Skeletal muscle satellite cell (primary cell): ENCODE data around the gene ITGB5.
"Not testable (repeated sequence)": the region's sequence is repeated elsewhere in the genome, so short reads cannot be mapped to it uniquely, and the experiment has no call there.

Experiments used
- H3K27me3 ChIP-seq: 2 replicates; pipeline ENCODE4 v1.7.0; 2013; ENCODE audit warnings: low read length; ENCODE audit not compliant: control insufficient read depth, insufficient read depth
- H3K36me3 ChIP-seq: 2 replicates; pipeline ENCODE4 v1.7.0; 2013; ENCODE audit warnings: mild to moderate bottlenecking, control low read depth, low read length; ENCODE audit not compliant: insufficient read depth
- H3K4me1 ChIP-seq: 2 replicates; pipeline ENCODE4 v1.7.0; 2013; ENCODE audit warnings: low read length; ENCODE audit not compliant: control insufficient read depth, insufficient read depth
- H3K4me2 ChIP-seq: 2 replicates; pipeline ENCODE4 v1.7.0; 2013; ENCODE audit warnings: mild to moderate bottlenecking, low read length
- H3K4me3 ChIP-seq: 2 replicates; pipeline ENCODE4 v1.7.0; 2013; ENCODE audit warnings: low read length
- H3K9ac ChIP-seq: 2 replicates; pipeline ENCODE4 v1.7.0; 2013; ENCODE audit warnings: mild to moderate bottlenecking, low read depth, low read length, moderate library complexity
- H3K9me3 ChIP-seq: replicated peaks from 2 replicates; pipeline ENCODE4 v1.7.0; 2013; ENCODE audit warnings: mild to moderate bottlenecking, control low read depth, low read length

ITGB5 gene

DNA sequence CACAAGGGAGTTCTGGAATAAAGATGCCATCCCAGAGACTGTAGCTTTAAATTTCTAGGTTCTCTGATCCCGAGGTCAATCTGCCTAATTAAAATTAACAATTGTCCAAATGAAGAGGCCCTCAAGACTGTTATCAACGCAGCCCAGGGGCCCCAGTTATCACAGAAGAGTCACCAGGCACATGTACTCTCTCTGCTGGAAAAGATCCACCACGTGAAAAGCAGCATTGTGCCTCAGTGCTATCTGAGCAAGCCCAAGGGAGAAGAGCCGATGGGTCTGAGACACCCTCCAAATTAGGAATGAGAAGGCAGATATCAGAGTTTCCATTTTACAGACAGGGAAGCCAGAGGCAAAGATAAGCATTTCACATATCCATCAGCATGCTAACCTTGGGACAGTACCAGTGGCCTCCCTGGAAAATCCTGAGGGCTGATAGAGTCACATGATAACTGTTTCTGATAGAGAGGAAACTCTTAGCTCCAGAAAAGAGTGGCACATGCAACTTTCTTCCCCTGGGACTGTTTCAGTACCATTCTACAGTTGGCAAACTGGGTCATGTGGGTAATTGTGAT, 55.5 kb downstream of the ITGB5 start:
- Histone ChIP-seq H3K4me2 (no peak overlapping the region), H3K9me3 (no peaks in the 10 kb centered on the region), H3K9ac (no peak overlapping the region), H3K36me3 (peaks cover 50% of the 10 kb centered on the region), H3K4me3 (no peak overlapping the region), H3K27me3 (no peaks in the 10 kb centered on the region), H3K4me1 (peaks cover 52% of the 10 kb centered on the region)

DNA sequence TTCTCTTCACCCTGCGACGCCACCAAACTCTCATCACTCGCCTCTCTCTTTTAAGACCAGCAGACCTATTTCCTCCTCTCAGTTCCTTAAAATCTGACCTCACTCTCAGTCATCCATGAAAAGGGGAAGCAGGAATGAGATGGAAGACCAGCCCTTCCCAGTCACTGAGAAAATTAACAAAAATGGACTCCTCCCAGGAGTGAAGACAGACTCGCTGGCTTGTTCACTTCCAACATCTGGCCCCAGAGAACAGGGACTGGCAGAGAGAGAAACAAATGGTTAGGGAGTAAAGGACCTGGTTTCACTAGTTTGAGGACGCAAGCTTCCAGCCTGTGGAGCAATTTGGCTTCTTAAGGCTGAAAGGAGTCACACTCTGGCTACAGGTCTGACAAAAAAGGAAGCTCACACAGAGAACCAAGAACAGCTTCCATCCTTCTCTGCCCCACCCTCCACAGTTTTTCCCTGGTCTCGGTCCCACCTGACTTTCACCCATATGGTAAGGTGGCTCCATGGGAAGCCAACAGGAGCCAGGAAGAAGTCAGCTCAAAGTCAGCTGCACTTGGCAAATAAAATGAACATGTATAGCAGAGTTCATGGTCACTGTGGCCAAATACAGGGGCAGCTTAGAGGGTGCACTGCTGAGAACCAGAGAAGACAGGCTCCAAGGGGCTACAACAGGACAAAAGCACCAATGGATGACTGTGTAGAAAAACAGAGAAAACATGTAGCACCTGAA, 57.2 kb downstream of the ITGB5 start:
- peaks cover 63% of the 10 kb centered on the region for H3K36me3 ChIP-seq
- H3K27me3 ChIP-seq: no peaks in the 10 kb centered on the region
- H3K4me3 ChIP-seq: no peak overlapping the region
- peaks cover 39% of the 10 kb centered on the region for H3K4me1 ChIP-seq
- no peaks in the 10 kb centered on the region for H3K9me3 ChIP-seq
- H3K9ac ChIP-seq: no peak overlapping the region
- no peak overlapping the region for H3K4me2 ChIP-seq

DNA sequence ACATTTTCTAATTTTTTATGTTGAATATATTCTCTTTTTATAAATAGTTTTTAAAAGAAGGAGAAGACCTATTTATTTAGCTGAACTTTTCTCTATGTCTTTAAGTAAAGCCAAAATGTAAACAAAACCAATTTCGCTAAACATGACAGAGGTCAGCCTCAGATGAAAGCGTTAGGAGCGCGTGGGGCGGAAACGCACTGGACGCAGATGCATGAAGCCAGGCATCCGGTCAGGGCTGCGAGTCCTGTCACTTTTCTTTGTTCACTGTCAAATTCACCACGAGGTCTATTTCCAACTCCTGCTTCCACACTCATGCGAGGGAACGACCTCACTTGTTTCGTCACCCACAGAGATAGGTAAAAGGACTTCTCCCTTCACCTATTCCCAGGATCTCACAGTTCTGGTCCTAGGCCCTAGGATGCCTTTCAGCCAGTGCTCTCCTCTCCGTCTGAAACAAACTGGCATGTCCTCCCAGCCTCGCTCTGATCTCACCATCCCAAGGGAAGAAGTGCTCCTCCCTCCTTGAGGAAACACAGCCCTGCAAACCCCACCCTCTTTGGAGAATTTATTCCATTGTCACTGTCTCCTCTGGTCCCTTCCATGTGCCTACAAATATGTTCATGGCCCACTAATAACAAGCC, 57.9 kb downstream of the ITGB5 start:
- H3K4me1 ChIP-seq: peaks cover 37% of the 10 kb centered on the region
- no peaks in the 10 kb centered on the region for H3K9me3 ChIP-seq
- H3K9ac ChIP-seq: no peak overlapping the region
- H3K4me3 ChIP-seq: no peak overlapping the region
- H3K27me3 ChIP-seq: no peaks in the 10 kb centered on the region
- no peak overlapping the region for H3K4me2 ChIP-seq
- peaks cover 63% of the 10 kb centered on the region for H3K36me3 ChIP-seq

DNA sequence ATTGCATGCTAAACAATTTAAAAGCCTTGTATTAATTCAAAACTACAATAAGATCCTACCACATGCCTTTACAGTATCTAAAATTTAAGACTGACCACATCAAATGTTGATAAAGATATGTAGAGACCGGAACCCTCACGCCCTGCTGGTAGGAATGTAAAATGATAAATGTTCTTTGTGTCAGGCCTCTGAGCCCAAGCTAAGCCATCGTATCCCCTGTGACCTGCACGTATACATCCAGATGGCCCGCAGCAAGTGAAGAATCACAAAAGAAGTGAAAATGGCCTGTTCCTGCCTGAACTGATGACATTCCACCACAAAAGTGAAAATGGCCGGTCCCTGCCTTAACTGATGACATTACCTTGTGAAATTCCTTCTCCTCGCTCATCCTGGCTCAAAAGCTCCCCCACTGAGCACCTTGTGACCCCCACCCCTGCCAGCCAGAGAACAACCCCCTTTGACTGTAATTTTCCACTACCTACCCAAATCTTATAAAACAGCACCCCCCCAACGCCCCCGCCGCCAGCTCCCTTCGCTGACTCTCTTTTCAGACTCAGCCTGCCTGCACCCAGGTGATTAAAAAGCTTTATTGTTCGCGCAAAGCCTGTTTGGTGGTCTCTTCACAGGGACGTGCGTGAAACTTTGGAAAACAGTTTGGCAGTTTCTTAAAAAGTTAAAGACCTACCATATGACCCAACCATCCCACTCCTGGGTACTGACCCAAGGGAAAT, 59.5 kb downstream of the ITGB5 start:
- not testable (repeated sequence) for H3K27me3 ChIP-seq, H3K9ac ChIP-seq, H3K4me2 ChIP-seq, H3K4me3 ChIP-seq, H3K9me3 ChIP-seq
- peaks cover 27% of the 10 kb centered on the region for H3K4me1 ChIP-seq
- H3K36me3 ChIP-seq: peaks cover 55% of the 10 kb centered on the region

- Histone ChIP-seq H3K4me3 (no peak overlapping the region), H3K4me1 (peaks cover 21% of the 10 kb centered on the region)
These were observed 60.5 kb downstream of the ITGB5 start for GRCh38 chr3:124826703-124827102.

DNA sequence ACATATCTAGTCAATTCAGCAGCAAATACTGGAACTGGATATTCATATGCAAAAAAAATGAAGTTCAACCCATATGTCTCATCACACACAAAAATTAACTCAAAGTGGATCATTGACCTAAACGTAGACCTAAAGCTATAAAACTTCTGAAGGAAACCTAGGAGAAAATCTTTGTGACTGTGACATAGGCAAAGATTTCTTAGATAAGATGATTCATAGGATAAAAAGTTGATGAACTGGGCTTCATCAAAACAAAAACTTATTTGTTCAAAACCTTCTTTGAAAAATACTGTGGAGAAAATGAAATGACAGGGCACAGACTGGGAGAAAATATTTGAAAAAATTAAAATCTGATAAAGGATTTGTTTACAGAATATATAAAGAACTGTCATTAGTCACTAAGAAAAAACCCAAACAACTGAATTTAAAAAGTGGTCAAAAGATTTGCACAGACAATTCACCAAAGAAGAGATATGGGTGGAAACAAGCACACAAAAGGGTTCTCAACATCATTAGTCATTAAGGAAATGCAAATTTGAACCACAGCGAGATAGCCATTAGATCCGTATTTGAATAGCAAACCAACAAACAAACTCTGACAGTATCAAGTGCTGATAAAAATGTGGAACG, 62.8 kb downstream of the ITGB5 start:
- Histone ChIP-seq H3K9ac (no peak overlapping the region), H3K4me3 (no peak overlapping the region), H3K4me1 (peaks cover 21% of the 10 kb centered on the region), H3K27me3 (no peaks in the 10 kb centered on the region), H3K36me3 (peaks cover 50% of the 10 kb centered on the region), H3K9me3 (no peaks in the 10 kb centered on the region), H3K4me2 (no peak overlapping the region)

More at GRCh38 chr3:124826703-124827102, 60.5 kb downstream of the ITGB5 start:
- no peak overlapping the region for H3K9ac ChIP-seq
- no peaks in the 10 kb centered on the region for H3K9me3 ChIP-seq
- H3K4me2 ChIP-seq: peak overlapping the region; percentile 25
- no peaks in the 10 kb centered on the region for H3K27me3 ChIP-seq
- peaks cover 49% of the 10 kb centered on the region for H3K36me3 ChIP-seq

DNA sequence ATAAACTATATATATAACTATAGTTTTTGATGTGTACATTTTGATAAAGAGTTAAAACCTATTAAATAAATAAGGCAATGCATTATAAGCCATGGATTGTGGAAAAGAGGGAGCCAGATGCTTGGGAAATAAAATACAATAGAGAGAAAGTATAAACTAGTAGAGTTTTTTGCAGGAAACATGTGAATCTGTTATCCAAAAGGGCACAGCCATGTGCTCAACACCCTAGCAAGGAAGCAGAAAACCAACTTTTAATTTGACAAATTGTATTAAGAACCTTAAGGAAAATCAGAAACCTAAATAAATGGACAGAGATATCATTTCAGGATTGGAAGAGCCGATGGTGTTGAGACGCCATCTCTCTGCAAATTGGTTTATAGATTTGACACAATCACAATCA, 63.5 kb downstream of the ITGB5 start:
- Histone ChIP-seq H3K36me3 (peaks cover 47% of the 10 kb centered on the region), H3K9ac (no peak overlapping the region), H3K9me3 (no peaks in the 10 kb centered on the region), H3K27me3 (no peaks in the 10 kb centered on the region), H3K4me1 (peaks cover 29% of the 10 kb centered on the region), H3K4me3 (no peak overlapping the region), H3K4me2 (no peak overlapping the region)

- Histone ChIP-seq H3K27me3 (no peaks in the 10 kb centered on the region), H3K4me2 (no peak overlapping the region), H3K9ac (no peak overlapping the region), H3K36me3 (peaks cover 43% of the 10 kb centered on the region), H3K4me1 (peaks cover 32% of the 10 kb centered on the region), H3K9me3 (no peaks in the 10 kb centered on the region), H3K4me3 (no peak overlapping the region)
These were observed 64.0 kb downstream of the ITGB5 start for GRCh38 chr3:124823206-124823605.

- Histone ChIP-seq H3K36me3 (peaks cover 54% of the 10 kb centered on the region), H3K27me3 (no peaks in the 10 kb centered on the region), H3K9me3 (no peaks in the 10 kb centered on the region), H3K4me1 (peaks cover 20% of the 10 kb centered on the region), H3K4me3 (no peak overlapping the region), H3K4me2 (no peak overlapping the region), H3K9ac (no peak overlapping the region)
These were observed 65.8 kb downstream of the ITGB5 start for GRCh38 chr3:124821356-124821755.

DNA sequence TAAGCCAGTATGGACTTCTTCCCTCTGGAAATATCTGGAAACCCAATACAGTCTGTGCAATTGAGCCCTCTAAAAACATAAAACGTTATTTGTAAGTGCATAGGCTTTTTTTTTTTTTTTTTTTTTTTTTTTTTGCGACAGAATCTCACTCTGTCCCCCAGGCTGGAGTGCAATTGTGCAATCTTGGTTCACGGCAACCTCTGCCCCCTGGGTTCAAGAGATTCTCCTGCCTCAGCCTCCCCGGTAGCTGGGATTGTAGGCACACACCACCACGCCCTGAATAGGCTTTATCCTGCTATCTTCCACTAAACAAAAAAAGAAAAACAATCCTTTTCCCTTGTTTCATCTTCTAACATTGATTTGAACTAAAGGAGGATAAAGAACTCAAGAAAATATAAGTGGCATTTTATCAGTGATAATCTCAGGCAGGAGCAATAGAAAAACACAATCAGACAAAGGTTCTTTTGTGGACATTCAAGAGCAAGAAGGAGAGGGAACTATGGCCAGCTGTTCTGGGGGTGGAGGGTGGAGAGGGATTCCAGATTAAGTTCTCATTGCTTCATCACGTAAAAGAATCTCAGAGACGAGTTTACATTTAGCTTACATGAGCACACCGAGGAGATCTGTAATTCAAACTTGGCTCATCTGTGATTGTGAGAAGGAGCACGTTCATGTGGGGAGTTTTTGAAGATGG, 68.6 kb downstream of the ITGB5 start:
- no peaks in the 10 kb centered on the region for H3K27me3 ChIP-seq
- H3K4me3 ChIP-seq: no peak overlapping the region
- no peaks in the 10 kb centered on the region for H3K9me3 ChIP-seq
- peak overlapping the region; percentile 49 for H3K9ac ChIP-seq
- H3K36me3 ChIP-seq: peaks cover 64% of the 10 kb centered on the region
- H3K4me1 ChIP-seq: peaks cover 14% of the 10 kb centered on the region
- H3K4me2 ChIP-seq: peak overlapping the region; percentile 43
